Pancreas (tissue), 10 donors: Measurements from ENCODE around the gene ERBB4. TPM values are rescaled to one million over a fixed set of nuclear protein-coding genes. Genes with fewer than 3 reads are reported as not detected.

Experiments used
- ATAC-seq, 4 donors: fragments of 200-7000 bp; cut with Tn5 transposase; one replicate each; pipeline versions ENCODE4 v1.8.0 to v1.9.1; 2020; ENCODE audit warnings: mild to moderate bottlenecking in 4 of 4, moderate library complexity in 4 of 4
- DNase-seq, 6 donors: peaks; one replicate each; pipeline ENCODE4 v3.0.0-alpha.2; 2020
- FAIRE-seq: peaks from 2 replicates; lab custom pipeline; 2012; peaks lifted over from hg19 to GRCh38; lab: Jason Lieb, UNC
- H3K27ac ChIP-seq, 4 donors: fragments of 200-600 bp; sonication (generic); 1 replicate in 3 of 4; 2 replicates in 1 of 4; pipeline versions ENCODE4 v1.5.0 to v1.8.0; 2020
- H3K27me3 ChIP-seq, 4 donors: fragments of 200-600 bp; one replicate each; pipeline ENCODE4 v1.8.0; 2021
- H3K36me3 ChIP-seq, 3 donors: fragments of 200-600 bp; sonication (generic) in 1 of 3; one replicate each; pipeline versions ENCODE4 v1.5.0 to v1.8.0; 2020 to 2021
- H3K4me1 ChIP-seq, 3 donors: fragments of 200-600 bp; one replicate each; pipeline ENCODE4 v1.8.0; 2021
- H3K4me3 ChIP-seq, 4 donors: fragments of 200-600 bp; sonication (generic) in 2 of 4; one replicate each; pipeline versions ENCODE4 v1.5.0 to v1.8.0; 2020 to 2021
- H3K9me3 ChIP-seq, 4 donors: fragments of 200-600 bp; one replicate each; pipeline ENCODE4 v1.8.0; 2021
- CTCF ChIP-seq, 4 donors: fragments of 200-600 bp; sonication (generic) in 3 of 4; IDR thresholded peaks; one replicate each; pipeline versions ENCODE4 v1.5.0 to v1.8.0; 2021; ENCODE audit warnings: antibody characterized with exemption in 4 of 4
- WGBS, 2 donors: extraction: QIAGEN DNeasy Blood & Tissue Kit; methylation state at CpG; one replicate each; pipeline ENCODE4 v1.1.7; 2013; 5-methylcytosine and 5-hydroxymethylcytosine counted together
- intact Hi-C, 3 donors: fragments of 100-400 bp; cut with DNase I; formaldehyde crosslinking; loops; one replicate each; pipeline versions ENCODE4 v1.11.1 to v1.14.2; 2022
- polyA plus RNA-seq, 2 donors: library from polyadenylated mRNA; stranded (reverse); fragments of 200-250 nt; gene quantifications; one replicate each; pipeline ENCODE4 v1.2.3, GENCODE V29; 2013
- total RNA-seq, 6 donors: library from RNA; stranded (reverse); fragmentation: NEBNext Ultra II Directional in 4 of 6; extraction: Animal tissue kit (Norgen Biotek cat#: 25700) in 4 of 6; gene quantifications; one replicate each; pipeline versions ENCODE4 v1.2.1 to v1.2.4, GENCODE V29; 2021 to 2023
- donor health status: healthy with polysubstance abuse.
- donor health status: DM: no; HTN: no; CAD: no; lungs with moderate emphysema.
- donor health status: DM: no; HTN: no; CAD: no.
- donor health status: control.
- donor health status: control.
- donor health status: Bipolar disorder and iron deficiency.
- donor health status: DM: yes; HTN: yes; CAD: no.
- donor health status: DM: no; HTN: no; CAD: no.
- donor health status: DM: no; HTN: no; CAD: no.
- donor health status: DM: yes; HTN: yes; CAD: no.

The ERBB4 gene
- total and polyA plus RNA-seq, 8 donors: 0.30 to 5.0 (median 3.3) TPM

- no peak for DNase-seq
- H3K4me3 ChIP-seq: no peak overlapping the region
- no peaks in the 10 kb centered on the region for H3K4me1 ChIP-seq
- intact Hi-C loops: no loop called here
- H3K36me3 ChIP-seq: no peaks in the 10 kb centered on the region
- no peak overlapping the region for H3K27ac ChIP-seq
- no peaks in the 10 kb centered on the region for H3K9me3 ChIP-seq
- no peak for ATAC-seq
- no peak for FAIRE-seq
- 63 to 69% methylated on average over 3 of the region's 3 CpGs for whole genome bisulfite sequencing, 2 donors
- TF ChIP-seq CTCF (IDR thresholded peaks at IDR 0.05): no peak
- H3K27me3 ChIP-seq: no peaks in the 10 kb centered on the region
Measured at GRCh38 chr2:212530991-212531390, 7.6 kb downstream of the ERBB4 start.

GRCh38 chr2:212530373-212530772 lies 8.2 kb downstream of the ERBB4 start:
- TF ChIP-seq CTCF (IDR thresholded peaks at IDR 0.05): no peak
- Histone ChIP-seq H3K27me3 (no peaks in the 10 kb centered on the region), H3K4me1 (no peaks in the 10 kb centered on the region), H3K4me3 (no peak overlapping the region), H3K36me3 (no peaks in the 10 kb centered on the region), H3K27ac (no peak overlapping the region), H3K9me3 (no peaks in the 10 kb centered on the region)
- intact Hi-C loops: no loop called here
- FAIRE-seq: no peak
- no peak for DNase-seq
- ATAC-seq: no peak
- WGBS, 2 donors: 48 to 57% methylated on average over 1 of the region's 1 CpG

- TF ChIP-seq CTCF (IDR thresholded peaks at IDR 0.05): no peak
- no peaks in the 10 kb centered on the region for H3K27me3 ChIP-seq
- ATAC-seq: no peak
- H3K27ac ChIP-seq: no peak overlapping the region
- no peaks in the 10 kb centered on the region for H3K36me3 ChIP-seq
- H3K4me3 ChIP-seq: no peak overlapping the region
- DNase-seq: no peak
- 52 to 75% methylated on average over 6 of the region's 6 CpGs for WGBS, 2 donors
- H3K9me3 ChIP-seq: no peaks in the 10 kb centered on the region
- no peak for FAIRE-seq
- no peaks in the 10 kb centered on the region for H3K4me1 ChIP-seq
- intact Hi-C loops: no loop called here
Measured at GRCh38 chr2:212528106-212528856, 10.3 kb downstream of the ERBB4 start.

- no peak for TF ChIP-seq CTCF (IDR thresholded peaks at IDR 0.05)
- 68 to 70% methylated on average over 1 of the region's 1 CpG for WGBS, 2 donors
Measured at GRCh38 chr2:212526059-212526458, 12.5 kb downstream of the ERBB4 start.

GRCh38 chr2:212523756-212524155 lies 14.8 kb downstream of the ERBB4 start:
- no peak overlapping the region for H3K27ac ChIP-seq
- FAIRE-seq (no peak), DNase-seq (no peak), ATAC-seq (no peak)
- no peaks in the 10 kb centered on the region for H3K9me3 ChIP-seq
- no peak overlapping the region for H3K4me3 ChIP-seq
- intact Hi-C loops: no loop called here
- H3K27me3 ChIP-seq: no peaks in the 10 kb centered on the region
- no peaks in the 10 kb centered on the region for H3K36me3 ChIP-seq
- WGBS, 2 donors: 45 to 74% methylated on average over 2 of the region's 2 CpGs
- TF ChIP-seq CTCF (IDR thresholded peaks at IDR 0.05): no peak
- H3K4me1 ChIP-seq: no peaks in the 10 kb centered on the region

More at GRCh38 chr2:212526059-212526458, 12.5 kb downstream of the ERBB4 start:
- no peak for FAIRE-seq
- Histone ChIP-seq H3K4me3 (no peak overlapping the region), H3K4me1 (no peaks in the 10 kb centered on the region), H3K27me3 (no peaks in the 10 kb centered on the region), H3K36me3 (no peaks in the 10 kb centered on the region), H3K27ac (no peak overlapping the region), H3K9me3 (no peaks in the 10 kb centered on the region)
- intact Hi-C loops: no loop called here
- ATAC-seq: no peak
- DNase-seq: no peak
